H4 (cell line): ENCODE data around the gene PRDM10. TPM values are rescaled to one million over a fixed set of nuclear protein-coding genes. Genes with fewer than 3 reads are reported as not detected.

Experiments
- DNase-seq: peaks from one replicate; pipeline ENCODE4 v3.0.0-alpha.2; 2015; ENCODE audit warnings: low spot score
- total RNA-seq: library from RNA; depleted of rRNA; stranded (reverse); fragments of >200 nt; shearing (Covaris generic); gene quantifications from 2 replicates; pipeline ENCODE4 v1.2.3, GENCODE V29; 2014

PRDM10 gene
- total RNA-seq, 1 experiment from 2014 or later = 4.3 TPM

DNA sequence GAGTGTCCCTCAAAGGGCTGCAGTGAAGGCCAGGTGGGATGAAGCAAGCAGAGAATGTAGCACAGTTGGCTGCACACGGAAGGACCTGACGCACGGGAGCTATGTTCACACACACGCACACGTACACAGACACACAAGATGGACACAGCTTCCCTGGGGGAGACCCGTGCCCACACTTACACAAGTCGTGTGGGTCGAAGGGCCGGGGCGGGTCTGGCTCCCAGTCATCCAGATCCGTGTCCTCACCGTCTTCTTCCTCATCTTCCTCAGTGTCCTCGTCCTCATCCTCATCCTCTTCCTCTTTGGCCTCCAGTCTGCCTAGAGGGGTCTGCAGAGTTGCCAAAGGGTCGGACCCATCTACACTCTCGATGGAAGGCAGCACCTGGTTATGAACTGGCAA is 55.7 kb downstream of the PRDM10 start:
- DNase-seq = no peak

DNA sequence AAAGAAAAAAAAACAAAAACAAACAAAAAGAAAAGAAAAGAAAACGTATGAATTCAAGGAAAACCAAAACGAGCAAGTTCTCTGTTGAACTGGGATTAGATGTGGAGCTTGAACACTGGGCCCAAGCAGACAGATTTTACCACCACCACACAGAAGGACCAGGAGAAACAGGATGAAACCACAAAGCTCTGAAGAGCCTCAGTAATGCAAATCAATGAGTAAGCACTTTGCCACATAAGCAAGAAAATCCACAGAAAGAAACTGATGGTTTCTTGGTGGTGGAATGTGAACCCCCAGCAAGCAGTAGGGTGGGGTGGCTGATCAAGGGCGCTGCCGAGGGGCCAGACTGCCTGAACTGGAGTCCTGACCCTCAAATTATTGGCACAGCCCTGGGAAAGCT is 56.4 kb downstream of the PRDM10 start:
- peak; percentile 23 for DNase-seq

GRCh38 chr11:129945373-129945772 is 57.3 kb downstream of the PRDM10 start:
- DNase-seq = no peak

DNA sequence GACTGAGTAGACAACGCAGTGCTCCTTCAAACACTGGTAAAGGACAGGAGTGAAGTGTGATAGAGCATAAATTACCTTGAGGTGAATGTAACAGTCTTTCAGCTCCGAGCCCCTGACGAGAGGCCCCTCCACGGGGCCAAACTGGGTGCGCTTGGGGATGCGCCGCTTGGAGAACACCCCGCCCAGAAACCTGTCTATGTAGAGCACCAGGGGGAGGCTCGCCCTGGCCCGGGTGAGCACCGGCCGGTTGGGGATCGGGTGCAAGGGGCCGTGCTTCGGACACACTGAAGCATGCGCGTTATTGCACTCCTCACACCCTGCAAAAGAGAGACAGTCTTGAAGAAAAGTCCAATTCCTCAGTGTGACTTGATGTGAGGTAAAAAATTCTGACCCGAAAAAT is 57.9 kb downstream of the PRDM10 start:
- DNase-seq = no peak

GRCh38 chr11:129943036-129943435 is 59.6 kb downstream of the PRDM10 start:
- DNase-seq = no peak

- DNase-seq = no peak
Observed at GRCh38 chr11:129939510-129939909, 63.1 kb downstream of the PRDM10 start.

GRCh38 chr11:129938764-129939163 is 63.9 kb downstream of the PRDM10 start:
- no peak for DNase-seq

GRCh38 chr11:129937592-129938238 is 64.9 kb downstream of the PRDM10 start:
- no peak for DNase-seq

- no peak for DNase-seq
Observed at GRCh38 chr11:129935723-129936122, 66.9 kb downstream of the PRDM10 start.

DNA sequence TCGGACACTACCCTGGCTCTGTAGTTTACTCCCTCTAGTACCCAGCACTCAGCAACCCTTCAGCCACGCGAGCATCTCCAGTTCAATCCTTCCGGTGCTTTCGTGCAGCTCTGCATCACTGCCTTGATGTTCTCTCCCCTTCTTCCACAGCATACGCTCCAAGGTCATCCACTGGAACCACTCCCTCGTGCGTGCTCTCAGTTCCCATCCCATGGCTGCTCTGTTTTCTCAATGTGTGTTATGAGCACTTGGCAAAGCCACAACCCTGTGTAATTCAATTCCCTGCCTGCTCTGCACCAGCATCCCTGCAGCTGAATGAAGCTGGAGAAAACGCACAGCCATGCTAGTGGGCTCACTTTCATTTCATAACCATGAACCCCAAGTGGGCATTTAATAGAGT is 68.7 kb downstream of the PRDM10 start:
- DNase-seq = no peak

- no peak for DNase-seq
Observed at GRCh38 chr11:129933262-129933661, 69.4 kb downstream of the PRDM10 start.

- no peak for DNase-seq
Observed at GRCh38 chr11:129932381-129933067, 70.1 kb downstream of the PRDM10 start.

- no peak for DNase-seq
Observed at GRCh38 chr11:129930743-129931142, 71.9 kb downstream of the PRDM10 start.

- no peak for DNase-seq
Observed at GRCh38 chr11:129930296-129930695, 72.3 kb downstream of the PRDM10 start.

DNA sequence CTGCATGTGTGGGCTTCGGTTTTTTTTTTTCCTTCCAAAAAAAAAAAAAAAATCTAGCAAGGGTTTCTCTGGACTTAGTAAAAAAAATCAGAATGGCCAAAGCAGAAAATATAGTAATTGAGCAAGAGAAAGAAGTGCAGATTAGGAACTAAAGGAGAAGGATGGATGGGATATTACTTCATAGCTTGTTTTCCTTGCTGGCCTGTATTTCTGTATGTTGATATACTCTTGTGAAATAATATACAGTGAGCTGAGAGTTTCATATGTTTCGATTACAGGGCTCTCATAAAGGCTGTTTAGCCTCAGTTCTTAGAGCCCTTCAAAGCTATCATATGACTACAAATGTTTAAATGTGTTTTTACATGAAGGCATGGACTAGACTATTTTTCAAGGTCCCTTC is 72.9 kb downstream of the PRDM10 start:
- DNase-seq = no peak

DNA sequence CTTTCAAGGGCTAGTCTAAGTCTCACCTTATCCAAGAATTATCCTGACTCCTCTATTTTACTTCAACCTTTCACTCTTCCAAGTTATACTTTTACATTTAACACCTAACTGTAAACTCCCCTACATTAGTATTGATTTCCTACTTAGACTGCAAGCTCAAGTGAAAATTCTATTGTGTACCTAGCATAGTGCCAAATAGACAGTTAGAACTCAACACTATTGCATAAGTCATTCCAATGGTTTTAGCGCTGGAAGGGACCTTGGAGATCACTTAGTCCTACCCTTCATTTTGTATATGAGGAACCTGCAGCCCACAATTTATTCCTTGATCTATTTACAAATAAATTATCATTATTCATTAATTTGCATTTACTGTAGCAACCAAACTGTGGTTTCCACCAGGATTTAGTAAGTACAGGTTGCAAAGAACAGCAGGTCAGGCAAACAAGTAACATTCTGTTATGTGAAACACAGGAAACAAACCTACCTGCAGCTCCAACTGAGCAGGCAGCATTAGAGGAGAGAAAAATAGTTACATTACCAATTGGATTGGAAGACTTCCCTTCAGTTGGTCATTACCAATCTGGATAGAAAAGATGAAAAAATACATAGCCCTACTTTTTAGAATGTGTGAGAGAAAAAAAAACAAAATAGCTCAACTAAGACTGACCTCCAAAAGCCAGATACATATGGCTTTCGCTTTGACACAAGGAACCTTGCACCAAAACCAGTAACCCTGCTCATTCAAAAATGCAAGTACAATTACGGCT is 73.5 kb downstream of the PRDM10 start:
- no peak for DNase-seq

DNA sequence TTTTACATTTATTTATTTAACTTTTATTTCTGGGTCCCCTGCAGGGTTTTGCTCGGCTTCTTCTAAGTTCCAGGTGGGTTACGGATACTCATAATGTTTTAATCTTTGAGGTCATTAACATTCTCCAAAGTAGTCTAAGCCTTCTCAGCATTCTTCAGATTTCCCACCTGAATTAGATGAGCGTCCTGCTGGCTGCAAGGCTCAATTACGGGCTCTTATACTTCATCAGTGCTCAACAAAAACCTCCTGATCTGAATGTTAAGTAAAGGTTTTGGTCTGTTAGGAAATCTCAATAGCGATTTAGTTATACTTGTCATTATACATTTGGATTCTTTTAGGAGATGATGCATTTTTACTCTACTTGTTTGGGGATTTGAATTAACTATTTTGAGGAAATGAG is 80.0 kb downstream of the PRDM10 start:
- DNase-seq = no peak

- DNase-seq = no peak
Observed at GRCh38 chr11:129918361-129918760, 84.3 kb downstream of the PRDM10 start.

- DNase-seq = no peak
Observed at GRCh38 chr11:129917231-129917630, 85.4 kb downstream of the PRDM10 start.

GRCh38 chr11:129911298-129911697 is 91.3 kb downstream of the PRDM10 start:
- no peak for DNase-seq

GRCh38 chr11:129910360-129910759 is 92.3 kb downstream of the PRDM10 start:
- no peak for DNase-seq

- DNase-seq = no peak
Observed at GRCh38 chr11:129905402-129905801, 97.2 kb downstream of the PRDM10 start.

DNA sequence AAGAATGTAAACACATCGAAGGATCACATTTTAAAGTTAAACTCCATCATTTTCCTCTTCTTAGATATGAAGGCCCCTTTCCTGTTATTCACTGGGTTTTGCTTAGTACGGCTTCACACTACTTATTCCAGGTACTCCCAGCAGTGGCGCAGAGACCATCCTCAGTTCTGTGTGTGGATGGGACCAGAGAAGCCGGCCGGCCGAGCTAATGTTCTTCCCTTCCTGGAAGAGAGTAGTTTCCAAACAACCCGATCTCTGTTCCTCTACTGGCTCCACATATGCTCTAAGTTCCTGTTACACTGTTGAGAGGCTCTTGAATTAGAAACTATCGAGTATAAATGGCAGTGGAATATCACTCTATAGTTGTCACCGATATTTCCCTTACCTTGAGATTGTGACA is 106.6 kb downstream of the PRDM10 start:
- no peak for DNase-seq
